H9 (cell line): ENCODE results near the gene KIAA1549. TPM values are rescaled to one million over a fixed set of nuclear protein-coding genes. Genes with fewer than 3 reads are reported as not detected.

Source experiments
- DNase-seq: peaks from one replicate; pipeline ENCODE4 v3.0.0-alpha.2; 2017
- H2AFZ ChIP-seq: one replicate; pipeline ENCODE4 v1.6.1; 2013; ENCODE audit warnings: mild to moderate bottlenecking, low read length, control low read depth, moderate library complexity
- H2AK5ac ChIP-seq: 2 replicates; pipeline ENCODE4 v1.6.1; 2013; ENCODE audit warnings: low read length, control low read depth, mixed read lengths; ENCODE audit not compliant: insufficient read length
- H2BK120ac ChIP-seq: one replicate; pipeline ENCODE4 v1.6.1; 2013; ENCODE audit warnings: low read depth, mild to moderate bottlenecking, low read length, control low read depth, inconsistent platforms; ENCODE audit not compliant: poor library complexity, severe bottlenecking
- H2BK12ac ChIP-seq: 2 replicates; pipeline ENCODE4 v1.6.1; 2013; ENCODE audit warnings: low read length, control low read depth, mixed read lengths, low read depth; ENCODE audit not compliant: insufficient read length
- H2BK15ac ChIP-seq: 2 replicates; pipeline ENCODE4 v1.6.1; 2013; ENCODE audit warnings: low read depth, low read length, control low read depth
- H2BK20ac ChIP-seq: one replicate; pipeline ENCODE4 v1.6.1; 2013; ENCODE audit warnings: low read depth, mild to moderate bottlenecking, low read length, control low read depth, inconsistent platforms; ENCODE audit not compliant: poor library complexity, severe bottlenecking
- H2BK5ac ChIP-seq: 2 replicates; pipeline ENCODE4 v1.6.1; 2013; ENCODE audit warnings: low read length, control low read depth, mixed read lengths; ENCODE audit not compliant: insufficient read length
- H3K14ac ChIP-seq: 2 replicates; pipeline ENCODE4 v1.6.1; 2013; ENCODE audit warnings: low read length, control low read depth; ENCODE audit not compliant: insufficient read depth
- H3K18ac ChIP-seq: 2 replicates; pipeline ENCODE4 v1.6.1; 2013; ENCODE audit warnings: low read depth, mild to moderate bottlenecking, mixed read lengths, low read length, control low read depth; ENCODE audit not compliant: insufficient read length
- H3K23ac ChIP-seq: 2 replicates; pipeline ENCODE4 v1.6.1; 2013; ENCODE audit warnings: low read length, control low read depth, mixed read lengths, low read depth; ENCODE audit not compliant: insufficient read length
- H3K23me2 ChIP-seq: 2 replicates; pipeline ENCODE4 v1.6.1; 2013; ENCODE audit warnings: low read depth, mild to moderate bottlenecking, mixed read lengths, low read length, control low read depth; ENCODE audit not compliant: insufficient read length, poor library complexity, severe bottlenecking
- H3K27ac ChIP-seq: 2 replicates; pipeline ENCODE4 v1.5.1; 2013; ENCODE audit warnings: low read length, control low read depth, mixed read lengths, low read depth; ENCODE audit not compliant: insufficient read length
- H3K27me3 ChIP-seq: 2 replicates; pipeline ENCODE4 v1.6.1; 2013; ENCODE audit warnings: low read length, control low read depth, inconsistent platforms; ENCODE audit not compliant: insufficient read depth
- H3K4ac ChIP-seq: 2 replicates; pipeline ENCODE4 v1.6.1; 2013; ENCODE audit warnings: low read depth, mild to moderate bottlenecking, control low read depth, inconsistent platforms, low read length, moderate library complexity
- H3K4me1 ChIP-seq: 2 replicates; pipeline ENCODE4 v1.6.1; 2013; ENCODE audit warnings: low read length, control low read depth, inconsistent platforms; ENCODE audit not compliant: insufficient read depth
- H3K4me2 ChIP-seq: 2 replicates; pipeline ENCODE4 v1.6.1; 2013; ENCODE audit warnings: low read length, control low read depth, mixed read lengths; ENCODE audit not compliant: insufficient read length, insufficient read depth
- H3K56ac ChIP-seq: 2 replicates; pipeline ENCODE4 v1.6.1; 2013; ENCODE audit warnings: low read depth, mild to moderate bottlenecking, mixed read lengths, low read length, control low read depth; ENCODE audit not compliant: insufficient read length
- H3K79me1 ChIP-seq: 2 replicates; pipeline ENCODE4 v1.6.1; 2013; ENCODE audit warnings: low read depth, mild to moderate bottlenecking, moderate library complexity, low read length, control low read depth, inconsistent platforms; ENCODE audit not compliant: insufficient read depth, poor library complexity, severe bottlenecking
- H3K79me2 ChIP-seq: 2 replicates; pipeline ENCODE4 v1.6.1; 2013; ENCODE audit warnings: low read length, control low read depth, inconsistent platforms; ENCODE audit not compliant: insufficient read depth
- H3K9ac ChIP-seq: 2 replicates; pipeline ENCODE4 v1.6.1; 2013; ENCODE audit warnings: low read length, control low read depth, mixed read lengths; ENCODE audit not compliant: insufficient read length; ENCODE audit errors: extremely low read depth
- H3K9me3 ChIP-seq: one replicate; pipeline ENCODE4 v1.6.1; 2013; ENCODE audit warnings: low read depth, low read length, inconsistent platforms; ENCODE audit not compliant: control insufficient read depth
- H3T11ph ChIP-seq: one replicate; pipeline ENCODE4 v1.6.1; 2013; ENCODE audit warnings: mild to moderate bottlenecking, low read length, control low read depth, inconsistent platforms
- H4K20me1 ChIP-seq: one replicate; pipeline ENCODE4 v1.6.1; 2013; ENCODE audit not compliant: control insufficient read depth, insufficient read length, insufficient read depth
- H4K5ac ChIP-seq: 2 replicates; pipeline ENCODE4 v1.6.1; 2013; ENCODE audit warnings: low read depth, mild to moderate bottlenecking, mixed read lengths, low read length, control low read depth; ENCODE audit not compliant: insufficient read length
- H4K8ac ChIP-seq: replicated peaks from 2 replicates; pipeline ENCODE4 v1.6.1; 2013; ENCODE audit warnings: low read length, control low read depth, mixed read lengths, low read depth; ENCODE audit not compliant: insufficient read length
- H4K91ac ChIP-seq: 2 replicates; pipeline ENCODE4 v1.6.1; 2013; ENCODE audit warnings: low read depth, mild to moderate bottlenecking, moderate library complexity, mixed read lengths, low read length, control low read depth; ENCODE audit not compliant: insufficient read length
- H3K27ac Mint-ChIP-seq, 3 experiments: 2 replicates in 2 of 3; 3 replicates in 1 of 3; pipeline ENCODE4 v1.8.0; 2020 to 2021; ENCODE audit warnings: mixed read lengths in 3 of 3, mild to moderate bottlenecking in 1 of 3, moderate library complexity in 1 of 3
- H3K27me3 Mint-ChIP-seq: 2 replicates; pipeline ENCODE4 v1.8.0; 2021; ENCODE audit warnings: low read depth, mild to moderate bottlenecking, moderate library complexity, mixed read lengths
- H3K36me3 Mint-ChIP-seq, 3 experiments: 2 replicates in 2 of 3; 3 replicates in 1 of 3; pipeline ENCODE4 v1.8.0; 2020 to 2021; ENCODE audit warnings: low read depth in 3 of 3, mixed read lengths in 3 of 3; ENCODE audit not compliant: insufficient read depth in 1 of 3
- H3K4me1 Mint-ChIP-seq, 2 experiments: 2 replicates each; pipeline ENCODE4 v1.8.0; 2020; ENCODE audit warnings: mixed read lengths in 2 of 2
- H3K4me3 Mint-ChIP-seq, 2 experiments: 2 replicates in 1 of 2; 3 replicates in 1 of 2; pipeline ENCODE4 v1.8.0; 2020 to 2021; ENCODE audit warnings: mild to moderate bottlenecking in 2 of 2, mixed read lengths in 2 of 2, moderate library complexity in 1 of 2
- H3K9me3 Mint-ChIP-seq, 2 experiments: 2 replicates in 1 of 2; 3 replicates in 1 of 2; pipeline ENCODE4 v1.8.0; 2020; ENCODE audit warnings: mild to moderate bottlenecking in 2 of 2, mixed read lengths in 2 of 2, moderate library complexity in 1 of 2
- CTCF ChIP-seq: fragments of 200-600 bp; sonication (generic); conservative IDR thresholded peaks from 3 replicates; pipeline ENCODE4 v1.8.0; 2021; ENCODE audit warnings: antibody characterized with exemption, mild to moderate bottlenecking
- WGBS: extraction: QIAGEN DNeasy Blood & Tissue Kit; methylation state at CpG from one replicate; pipeline ENCODE4 v1.1.7; 2013; ENCODE audit warnings: missing lambda C conversion rate, low lambda C conversion rate, mixed read lengths; ENCODE audit not compliant: insufficient read length; ENCODE audit errors: extremely low coverage; 5-methylcytosine and 5-hydroxymethylcytosine counted together
- total RNA-seq: library from RNA; stranded (reverse); gene quantifications from 2 replicates; pipeline ENCODE4 v1.2.1, GENCODE V29; 2021

KIAA1549 gene
- total RNA-seq, 1 experiment from 2014 or later, result 11.9 TPM

- Histone ChIP-seq H3K79me2 (no peaks in the 10 kb centered on the region), H3K4ac (no peak overlapping the region), H3K9me3 (no peaks in the 10 kb centered on the region), H2AK5ac (no peak overlapping the region), H3K14ac (no peak overlapping the region), H3K27ac (no peak overlapping the region), H2BK120ac (no peak overlapping the region), H3K4me1 (no peaks in the 10 kb centered on the region; the same call in 1 of the 2 replicates), H2BK20ac (no peak overlapping the region), H3K9ac (no peak overlapping the region), H2BK12ac (no peak overlapping the region), H3K23ac (no peak overlapping the region), H2BK5ac (no peak overlapping the region), H3K79me1 (no peaks in the 10 kb centered on the region), H2BK15ac (no peak overlapping the region), H4K5ac (no peak overlapping the region), H4K8ac (no peak overlapping the region), H3K56ac (no peak overlapping the region), H4K91ac (no peak overlapping the region), H3K27me3 (no peaks in the 10 kb centered on the region), H3K18ac (no peak overlapping the region), H4K20me1 (no peaks in the 10 kb centered on the region), H2AFZ (no peak overlapping the region), H3K23me2 (no peaks in the 10 kb centered on the region), H3T11ph (no peak overlapping the region), H3K4me2 (no peak overlapping the region)
- Mint-ChIP-seq H3K36me3 (no peaks in the 10 kb centered on the region; a peak in 2 of 7 replicates), H3K27ac (no peak overlapping the region), H3K4me3 (no peak overlapping the region), H3K9me3 (peaks cover 2 to 3% of the 10 kb centered on the region in 2 experiments; a peak in 2 of 5 replicates), H3K27me3 (peaks cover 2% of the 10 kb centered on the region; the same call in 1 of the 2 replicates), H3K4me1 (peaks cover 6 to 7% of the 10 kb centered on the region in 2 experiments)
- no peak for DNase-seq
- TF ChIP-seq CTCF, result no peak
- WGBS, result no CpG with 5 or more reads among the region's 4 CpGs
These were observed 196.5 kb downstream of the KIAA1549 start for GRCh38 chr7:138784692-138785091.

Other genes with a start within 250 kb of the KIAA1549 start
- gene TMEM213, start 183.4 kb downstream of the KIAA1549 start, total RNA-seq, result 0.22 TPM in 1 of 2 replicates, not detected in the other
- 0.79 and 0.90 TPM in 2 replicates for gene ATP6V0A4, start 183.2 kb downstream of the KIAA1549 start, total RNA-seq
- not detected in 2 replicates for gene ZC3HAV1L, start 54.7 kb upstream of the KIAA1549 start, total RNA-seq
- gene ZC3HAV1, start 128.3 kb upstream of the KIAA1549 start, total RNA-seq, result 32.2 and 32.8 TPM in 2 replicates
- 26.3 and 27.6 TPM in 2 replicates for gene UBN2, start 249.8 kb upstream of the KIAA1549 start, total RNA-seq